A673 (cell line): ENCODE results near the gene ETF1. TPM values are rescaled to one million over a fixed set of nuclear protein-coding genes. Genes with fewer than 3 reads are reported as not detected.

Experiments used
- BruUV-seq: library from RNA; stranded (reverse); fragments of 400-500 nt; replicated peaks from 2 replicates; lab custom pipeline; 2021; lab: Mats Ljungman, UMichigan
- CTCF ChIA-PET: fragments of 300-600 bp; sonication (Branson Sonifier 250); formaldehyde crosslinking; loops from one replicate; lab custom pipeline; 2022; ENCODE audit warnings: antibody characterized with exemption; lab: Charles Lee
- POLR2A ChIA-PET: fragments of 300-600 bp; sonication (Branson Sonifier 250); formaldehyde crosslinking; loops from one replicate; lab custom pipeline; 2022; ENCODE audit warnings: antibody characterized with exemption; ENCODE audit not compliant: low non-redundant PET; lab: Charles Lee
- DNase-seq: peaks from one replicate; pipeline ENCODE4 v3.0.0-alpha.2; 2015; ENCODE audit warnings: low spot score
- H3K27ac ChIP-seq: fragments of 200-600 bp; sonication (generic); 2 replicates; pipeline ENCODE4 v1.5.1; 2016; ENCODE audit warnings: mixed run types, low read depth, mild to moderate bottlenecking, mixed read lengths, antibody characterized with exemption, low read length; ENCODE audit not compliant: poor library complexity, severe bottlenecking
- H3K27me3 ChIP-seq: fragments of 200-600 bp; sonication (generic); replicated peaks from 2 replicates; pipeline ENCODE4 v1.6.1; 2017; ENCODE audit warnings: mixed run types, low read depth, mild to moderate bottlenecking, mixed read lengths, antibody characterized with exemption, low read length; ENCODE audit not compliant: insufficient read depth, poor library complexity
- H3K36me3 ChIP-seq: fragments of 200-600 bp; sonication (generic); 2 replicates; pipeline ENCODE4 v1.6.1; 2016; ENCODE audit warnings: mixed run types, mild to moderate bottlenecking, mixed read lengths, antibody characterized with exemption, low read length; ENCODE audit not compliant: insufficient read depth, poor library complexity, severe bottlenecking
- H3K4me1 ChIP-seq: fragments of 200-600 bp; sonication (generic); 2 replicates; pipeline ENCODE4 v1.6.1; 2017; ENCODE audit warnings: mixed run types, mild to moderate bottlenecking, mixed read lengths, antibody characterized with exemption, low read length; ENCODE audit not compliant: insufficient read depth, poor library complexity, severe bottlenecking
- H3K4me3 ChIP-seq: fragments of 200-600 bp; sonication (generic); 2 replicates; pipeline ENCODE4 v1.5.1; 2016; ENCODE audit warnings: low read depth, mixed run types, mild to moderate bottlenecking, mixed read lengths, low read length; ENCODE audit not compliant: poor library complexity, severe bottlenecking
- H3K9me3 ChIP-seq: fragments of 200-600 bp; sonication (generic); 2 replicates; pipeline ENCODE4 v1.6.1; 2016; ENCODE audit warnings: mixed run types, low read depth, mild to moderate bottlenecking, mixed read lengths, antibody characterized with exemption, low read length; ENCODE audit not compliant: poor library complexity, severe bottlenecking
- CTCF ChIP-seq: fragments of 300-800, 200-600 bp; sonication (generic); conservative IDR thresholded peaks from 2 replicates; pipeline ENCODE4 v1.5.1; 2017; ENCODE audit warnings: low read depth, mild to moderate bottlenecking, antibody characterized with exemption, low read length, moderate library complexity, mixed read lengths
- EZH2 ChIP-seq: fragments of 200-600 bp; sonication (generic); IDR thresholded peaks from 2 replicates; pipeline ENCODE4 v1.6.1; 2017; ENCODE audit warnings: borderline replicate concordance, low read depth, mild to moderate bottlenecking, mixed read lengths, antibody characterized with exemption, low read length; ENCODE audit not compliant: poor library complexity, severe bottlenecking
- intact Hi-C: fragments of 100-400 bp; cut with micrococcal nuclease; formaldehyde crosslinking; loops from one replicate; pipeline ENCODE4 v1.10.0; 2022; ENCODE audit not compliant: unreplicated experiment
- total RNA-seq: library from RNA; stranded (reverse); gene quantifications from 2 replicates; pipeline ENCODE4 v1.2.3, GENCODE V29; 2021

ETF1 gene
- total RNA-seq, 1 experiment from 2014 or later, result 191 TPM

GRCh38 chr5:138559937-138560336, 16.9 kb upstream of the ETF1 start:
- no TSS peak for BruUV-seq
- Histone ChIP-seq H3K4me3 (no peak overlapping the region), H3K9me3 (no peaks in the 10 kb centered on the region), H3K4me1 (no peaks in the 10 kb centered on the region), H3K36me3 (peaks cover 96% of the 10 kb centered on the region), H3K27ac (no peak overlapping the region), H3K27me3 (no peaks in the 10 kb centered on the region)
- POLR2A ChIA-PET, result no interaction called here
- TF ChIP-seq EZH2 (no peak), CTCF (no peak)
- DNase-seq, result no peak
- intact Hi-C loops, result no loop called here
- CTCF ChIA-PET, result no interaction called here

DNA sequence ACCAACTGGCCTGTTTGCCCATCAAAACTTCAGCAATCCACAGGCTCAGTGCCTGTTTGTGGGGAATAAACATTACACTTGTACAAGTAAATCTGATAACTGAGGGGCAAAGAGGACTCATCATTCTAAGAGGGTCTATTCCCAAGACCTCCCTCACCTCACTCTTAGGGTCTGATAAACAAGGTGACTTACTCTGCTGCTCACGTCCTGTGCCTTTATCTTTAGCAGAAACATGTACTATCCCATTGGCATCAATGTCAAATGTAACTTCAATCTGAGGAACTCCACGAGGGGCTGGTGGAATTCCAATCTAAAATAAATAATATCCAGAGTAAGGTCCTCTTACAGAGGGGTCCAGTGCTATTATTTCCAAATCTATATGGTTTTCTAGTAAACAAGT, 14.6 kb upstream of the ETF1 start:
- no peak overlapping the region for H3K4me3 ChIP-seq
- ChIA-PET CTCF (no interaction called here), POLR2A (no interaction called here)

GRCh38 chr5:138554143-138554542, 11.1 kb upstream of the ETF1 start:
- H3K4me1 ChIP-seq, result no peaks in the 10 kb centered on the region
- TF ChIP-seq EZH2 (no peak), CTCF (no peak)
- no peak overlapping the region for H3K27ac ChIP-seq
- no peak overlapping the region for H3K4me3 ChIP-seq
- peaks cover 68% of the 10 kb centered on the region for H3K36me3 ChIP-seq
- H3K27me3 ChIP-seq, result no peaks in the 10 kb centered on the region
- intact Hi-C loops, result no loop called here
- no peak for DNase-seq
- CTCF ChIA-PET, result no interaction called here
- POLR2A ChIA-PET, result no interaction called here
- no peaks in the 10 kb centered on the region for H3K9me3 ChIP-seq
- BruUV-seq, result no TSS peak

More for the DNA sequence above, 14.6 kb upstream of the ETF1 start:
- no TSS peak for BruUV-seq
- Histone ChIP-seq H3K36me3 (peaks cover 95% of the 10 kb centered on the region), H3K27me3 (no peaks in the 10 kb centered on the region), H3K4me1 (no peaks in the 10 kb centered on the region), H3K27ac (no peak overlapping the region), H3K9me3 (no peaks in the 10 kb centered on the region)
- DNase-seq, result no peak
- intact Hi-C loops, result no loop called here
- TF ChIP-seq CTCF, result no peak
- TF ChIP-seq EZH2, result no peak
